BJ (cell line): ENCODE data around the gene COQ8A. TPM values are rescaled to one million over a fixed set of nuclear protein-coding genes. Genes with fewer than 3 reads are reported as not detected.

Experiments
- CTCF ChIA-PET: fragments of 350-600 bp; formaldehyde crosslinking; extraction: SDS; loops from one replicate; lab custom pipeline; 2021; ENCODE audit warnings: antibody characterized with exemption, inconsistent platforms; lab: Yijun Ruan, JAX
- POLR2A ChIA-PET: fragments of 300-600 bp; sonication (Branson Sonifier 250); formaldehyde crosslinking; extraction: SDS; loops from one replicate; lab custom pipeline; 2021; ENCODE audit warnings: antibody characterized with exemption; lab: Charles Lee
- DNase-seq: peaks from one replicate; pipeline ENCODE4 v3.0.0-alpha.2; 2011; ENCODE audit warnings: low read depth
- H3K27me3 ChIP-seq: 2 replicates; pipeline ENCODE4 v1.6.0; 2011; ENCODE audit warnings: low read length; ENCODE audit not compliant: control insufficient read depth, insufficient read depth
- H3K36me3 ChIP-seq: 2 replicates; pipeline ENCODE4 v1.5.1; 2011; ENCODE audit warnings: low read length; ENCODE audit not compliant: control insufficient read depth, insufficient read depth
- H3K4me3 ChIP-seq: 2 replicates; pipeline ENCODE4 v1.5.1; 2011; ENCODE audit warnings: low read depth, mild to moderate bottlenecking, control low read depth, low read length
- polyA plus RNA-seq: library from polyadenylated mRNA; depleted of rRNA; stranded (reverse); fragments of >200 nt; gene quantifications from 2 replicates; pipeline ENCODE4 v1.2.3, GENCODE V29; 2011
- TF ChIP-seq, protein P1 (sequence below): IDR thresholded peaks from 2 replicates; pipeline ENCODE4 v1.5.1; 2011; ENCODE audit warnings: low read depth, mild to moderate bottlenecking, control low read depth, inconsistent platforms, low read length, moderate library complexity; ENCODE audit not compliant: insufficient read depth

The COQ8A gene
- polyA plus RNA-seq, 1 experiment: 6.8 TPM

- Histone ChIP-seq H3K27me3 (0 out of 2 replicates have a peak, but pooled peaks cover 2% of the 10 kb centered on the region), H3K36me3 (no peaks in the 10 kb centered on the region), H3K4me3 (no peak overlapping the region)
- TF ChIP-seq, protein P1, sequence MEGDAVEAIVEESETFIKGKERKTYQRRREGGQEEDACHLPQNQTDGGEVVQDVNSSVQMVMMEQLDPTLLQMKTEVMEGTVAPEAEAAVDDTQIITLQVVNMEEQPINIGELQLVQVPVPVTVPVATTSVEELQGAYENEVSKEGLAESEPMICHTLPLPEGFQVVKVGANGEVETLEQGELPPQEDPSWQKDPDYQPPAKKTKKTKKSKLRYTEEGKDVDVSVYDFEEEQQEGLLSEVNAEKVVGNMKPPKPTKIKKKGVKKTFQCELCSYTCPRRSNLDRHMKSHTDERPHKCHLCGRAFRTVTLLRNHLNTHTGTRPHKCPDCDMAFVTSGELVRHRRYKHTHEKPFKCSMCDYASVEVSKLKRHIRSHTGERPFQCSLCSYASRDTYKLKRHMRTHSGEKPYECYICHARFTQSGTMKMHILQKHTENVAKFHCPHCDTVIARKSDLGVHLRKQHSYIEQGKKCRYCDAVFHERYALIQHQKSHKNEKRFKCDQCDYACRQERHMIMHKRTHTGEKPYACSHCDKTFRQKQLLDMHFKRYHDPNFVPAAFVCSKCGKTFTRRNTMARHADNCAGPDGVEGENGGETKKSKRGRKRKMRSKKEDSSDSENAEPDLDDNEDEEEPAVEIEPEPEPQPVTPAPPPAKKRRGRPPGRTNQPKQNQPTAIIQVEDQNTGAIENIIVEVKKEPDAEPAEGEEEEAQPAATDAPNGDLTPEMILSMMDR: no peak
- CTCF ChIA-PET: no interaction called here
- no peak for DNase-seq
- POLR2A ChIA-PET: no interaction called here
Observed at GRCh38 chr1:226943156-226943555, 3.1 kb downstream of the COQ8A start.

GRCh38 chr1:226943927-226944326 lies 3.8 kb downstream of the COQ8A start:
- ChIA-PET POLR2A (no interaction called here), CTCF (no interaction called here)
- DNase-seq: no peak
- Histone ChIP-seq H3K27me3 (0 out of 2 replicates have a peak, but pooled peaks cover 2% of the 10 kb centered on the region), H3K36me3 (no peaks in the 10 kb centered on the region), H3K4me3 (no peak overlapping the region)
- TF ChIP-seq, protein P1: no peak

DNA sequence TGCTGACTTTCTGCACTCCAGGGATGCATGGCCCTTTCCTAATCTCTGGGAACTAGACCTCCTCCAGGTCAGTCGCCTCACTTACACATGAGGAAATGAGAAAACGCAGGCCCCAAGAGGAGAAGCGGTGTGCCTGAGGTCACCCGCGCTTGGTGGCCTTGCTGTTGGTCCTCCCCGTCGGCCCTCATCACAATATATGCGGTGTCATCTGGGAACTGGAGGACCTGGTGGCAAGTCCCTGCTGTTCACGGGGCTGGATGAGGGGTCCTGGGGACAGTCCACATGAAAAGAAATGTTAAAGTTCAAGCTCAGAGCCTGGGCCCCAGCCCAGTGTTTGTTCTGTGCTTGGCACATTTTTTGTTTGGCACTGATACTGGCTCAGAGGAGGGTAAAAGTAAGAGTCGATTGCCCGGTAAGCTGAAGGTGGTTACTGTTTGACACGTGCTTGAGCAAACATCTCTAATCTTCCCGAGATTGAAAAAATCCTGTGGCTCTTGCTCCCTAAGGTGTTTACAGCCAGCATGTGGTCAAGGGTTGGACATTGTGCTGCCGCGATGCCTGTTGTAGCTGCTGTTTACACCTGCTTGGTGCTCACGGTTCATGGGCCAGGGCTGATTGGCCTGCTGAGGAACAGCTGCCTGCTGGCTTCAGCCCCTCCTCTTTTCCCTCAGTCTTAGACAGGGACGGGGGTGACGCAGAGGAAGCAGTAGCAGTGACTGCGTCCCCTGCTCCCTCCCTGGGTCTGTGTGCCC lies 5.2 kb downstream of the COQ8A start:
- H3K27me3 ChIP-seq: 0 out of 2 replicates have a peak, but pooled peaks cover 2% of the 10 kb centered on the region
- ChIA-PET CTCF (no interaction called here), POLR2A (no interaction called here)
- DNase-seq: no peak
- H3K4me3 ChIP-seq: no peak overlapping the region
- TF ChIP-seq, protein P1: no peak
- H3K36me3 ChIP-seq: no peaks in the 10 kb centered on the region

- CTCF ChIA-PET: no interaction called here
- 0 out of 2 replicates have a peak, but pooled peaks cover 2% of the 10 kb centered on the region for H3K27me3 ChIP-seq
- TF ChIP-seq, protein P1: no peak
Observed at GRCh38 chr1:226945858-226946245, 5.8 kb downstream of the COQ8A start.

GRCh38 chr1:226946285-226946684 lies 6.2 kb downstream of the COQ8A start:
- Histone ChIP-seq H3K27me3 (0 out of 2 replicates have a peak, but pooled peaks cover 2% of the 10 kb centered on the region), H3K4me3 (no peak overlapping the region), H3K36me3 (no peaks in the 10 kb centered on the region)
- TF ChIP-seq, protein P1: no peak
- POLR2A ChIA-PET: no interaction called here
- no peak for DNase-seq
- CTCF ChIA-PET: interaction anchor here (1.1 kb wide), 1 partner anchor 320 kb away, joined by 3 read pairs; no protein-coding TSS in a partner anchor

More at GRCh38 chr1:226945858-226946245, 5.8 kb downstream of the COQ8A start:
- Histone ChIP-seq H3K36me3 (no peaks in the 10 kb centered on the region), H3K4me3 (no peak overlapping the region)
- DNase-seq: no peak
- POLR2A ChIA-PET: no interaction called here
